A673 (cell line): Measurements from ENCODE around the gene ANKEF1. TPM values are rescaled to one million over a fixed set of nuclear protein-coding genes. Genes with fewer than 3 reads are reported as not detected.

Experiments used
- BruUV-seq: library from RNA; stranded (reverse); fragments of 400-500 nt; replicated peaks from 2 replicates; lab custom pipeline; 2021; lab: Mats Ljungman, UMichigan
- CTCF ChIA-PET: fragments of 300-600 bp; sonication (Branson Sonifier 250); formaldehyde crosslinking; loops from one replicate; lab custom pipeline; 2022; ENCODE audit warnings: antibody characterized with exemption; lab: Charles Lee
- POLR2A ChIA-PET: fragments of 300-600 bp; sonication (Branson Sonifier 250); formaldehyde crosslinking; loops from one replicate; lab custom pipeline; 2022; ENCODE audit warnings: antibody characterized with exemption; ENCODE audit not compliant: low non-redundant PET; lab: Charles Lee
- DNase-seq: peaks from one replicate; pipeline ENCODE4 v3.0.0-alpha.2; 2015; ENCODE audit warnings: low spot score
- H3K27ac ChIP-seq: fragments of 200-600 bp; sonication (generic); 2 replicates; pipeline ENCODE4 v1.5.1; 2016; ENCODE audit warnings: mixed run types, low read depth, mild to moderate bottlenecking, mixed read lengths, antibody characterized with exemption, low read length; ENCODE audit not compliant: poor library complexity, severe bottlenecking
- H3K27me3 ChIP-seq: fragments of 200-600 bp; sonication (generic); replicated peaks from 2 replicates; pipeline ENCODE4 v1.6.1; 2017; ENCODE audit warnings: mixed run types, low read depth, mild to moderate bottlenecking, mixed read lengths, antibody characterized with exemption, low read length; ENCODE audit not compliant: insufficient read depth, poor library complexity
- H3K36me3 ChIP-seq: fragments of 200-600 bp; sonication (generic); 2 replicates; pipeline ENCODE4 v1.6.1; 2016; ENCODE audit warnings: mixed run types, mild to moderate bottlenecking, mixed read lengths, antibody characterized with exemption, low read length; ENCODE audit not compliant: insufficient read depth, poor library complexity, severe bottlenecking
- H3K4me1 ChIP-seq: fragments of 200-600 bp; sonication (generic); 2 replicates; pipeline ENCODE4 v1.6.1; 2017; ENCODE audit warnings: mixed run types, mild to moderate bottlenecking, mixed read lengths, antibody characterized with exemption, low read length; ENCODE audit not compliant: insufficient read depth, poor library complexity, severe bottlenecking
- H3K4me3 ChIP-seq: fragments of 200-600 bp; sonication (generic); 2 replicates; pipeline ENCODE4 v1.5.1; 2016; ENCODE audit warnings: low read depth, mixed run types, mild to moderate bottlenecking, mixed read lengths, low read length; ENCODE audit not compliant: poor library complexity, severe bottlenecking
- H3K9me3 ChIP-seq: fragments of 200-600 bp; sonication (generic); 2 replicates; pipeline ENCODE4 v1.6.1; 2016; ENCODE audit warnings: mixed run types, low read depth, mild to moderate bottlenecking, mixed read lengths, antibody characterized with exemption, low read length; ENCODE audit not compliant: poor library complexity, severe bottlenecking
- EZH2 ChIP-seq: fragments of 200-600 bp; sonication (generic); IDR thresholded peaks from 2 replicates; pipeline ENCODE4 v1.6.1; 2017; ENCODE audit warnings: borderline replicate concordance, low read depth, mild to moderate bottlenecking, mixed read lengths, antibody characterized with exemption, low read length; ENCODE audit not compliant: poor library complexity, severe bottlenecking
- intact Hi-C: fragments of 100-400 bp; cut with micrococcal nuclease; formaldehyde crosslinking; loops from one replicate; pipeline ENCODE4 v1.10.0; 2022; ENCODE audit not compliant: unreplicated experiment
- total RNA-seq: library from RNA; stranded (reverse); gene quantifications from 2 replicates; pipeline ENCODE4 v1.2.3, GENCODE V29; 2021
- TF ChIP-seq, protein P1 (sequence below): fragments of 300-800, 200-600 bp; sonication (generic); conservative IDR thresholded peaks from 2 replicates; pipeline ENCODE4 v1.5.1; 2017; ENCODE audit warnings: low read depth, mild to moderate bottlenecking, antibody characterized with exemption, low read length, moderate library complexity, mixed read lengths

The ANKEF1 gene
- total RNA-seq, 1 experiment from 2014 or later = 1.3 TPM

DNA sequence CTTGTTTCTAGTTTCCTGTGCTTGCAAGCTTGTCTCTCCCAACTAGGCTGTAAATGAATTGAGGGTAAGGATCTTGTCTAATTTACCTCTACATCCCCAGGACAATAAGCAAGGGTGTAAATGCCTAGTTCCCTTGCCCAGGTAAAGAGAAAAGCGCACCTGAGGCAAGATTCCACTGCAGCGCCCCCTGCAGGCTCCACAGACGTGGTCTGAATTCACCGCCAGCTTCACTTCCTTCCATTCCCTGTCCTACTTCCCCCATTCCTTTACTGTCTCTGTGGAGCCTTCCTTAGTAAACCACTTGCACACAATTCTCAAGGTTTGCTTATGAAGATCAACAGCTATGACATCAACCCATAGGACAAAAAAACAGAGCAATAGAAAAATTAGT is 42.3 kb downstream of the ANKEF1 start:
- ChIA-PET POLR2A (no interaction called here), CTCF (interaction anchor here (1.2 kb wide), 1 partner anchor 13 kb away, joined by 3 read pairs; no protein-coding TSS in a partner anchor)
- no TSS peak for BruUV-seq
- Histone ChIP-seq H3K27me3 (no peaks in the 10 kb centered on the region), H3K4me3 (no peak overlapping the region), H3K9me3 (no peaks in the 10 kb centered on the region), H3K27ac (no peak overlapping the region), H3K4me1 (peaks cover 9% of the 10 kb centered on the region), H3K36me3 (no peaks in the 10 kb centered on the region)
- DNase-seq = no peak
- no peak for TF ChIP-seq EZH2
- TF ChIP-seq, protein P1, sequence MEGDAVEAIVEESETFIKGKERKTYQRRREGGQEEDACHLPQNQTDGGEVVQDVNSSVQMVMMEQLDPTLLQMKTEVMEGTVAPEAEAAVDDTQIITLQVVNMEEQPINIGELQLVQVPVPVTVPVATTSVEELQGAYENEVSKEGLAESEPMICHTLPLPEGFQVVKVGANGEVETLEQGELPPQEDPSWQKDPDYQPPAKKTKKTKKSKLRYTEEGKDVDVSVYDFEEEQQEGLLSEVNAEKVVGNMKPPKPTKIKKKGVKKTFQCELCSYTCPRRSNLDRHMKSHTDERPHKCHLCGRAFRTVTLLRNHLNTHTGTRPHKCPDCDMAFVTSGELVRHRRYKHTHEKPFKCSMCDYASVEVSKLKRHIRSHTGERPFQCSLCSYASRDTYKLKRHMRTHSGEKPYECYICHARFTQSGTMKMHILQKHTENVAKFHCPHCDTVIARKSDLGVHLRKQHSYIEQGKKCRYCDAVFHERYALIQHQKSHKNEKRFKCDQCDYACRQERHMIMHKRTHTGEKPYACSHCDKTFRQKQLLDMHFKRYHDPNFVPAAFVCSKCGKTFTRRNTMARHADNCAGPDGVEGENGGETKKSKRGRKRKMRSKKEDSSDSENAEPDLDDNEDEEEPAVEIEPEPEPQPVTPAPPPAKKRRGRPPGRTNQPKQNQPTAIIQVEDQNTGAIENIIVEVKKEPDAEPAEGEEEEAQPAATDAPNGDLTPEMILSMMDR = peak; percentile 58
- intact Hi-C loops = no loop called here

DNA sequence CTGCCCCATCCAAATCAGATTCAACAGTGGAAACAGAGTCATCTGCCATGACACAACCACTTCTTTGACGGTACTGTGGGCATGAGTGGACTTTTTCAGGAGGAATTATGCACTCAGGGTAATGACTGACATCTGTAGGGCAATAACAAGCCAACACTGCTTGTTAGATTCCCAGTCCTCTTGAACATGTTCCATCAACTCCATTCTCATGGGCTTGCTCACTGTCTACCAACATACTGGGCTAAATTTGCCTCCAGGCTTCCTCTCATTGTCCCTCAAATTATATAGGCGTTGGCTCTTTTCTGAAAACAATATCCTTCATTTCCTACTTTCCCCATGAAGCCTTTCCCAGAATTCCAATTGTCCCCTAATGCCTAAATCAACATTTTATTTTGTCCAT is 43.1 kb downstream of the ANKEF1 start:
- no peak overlapping the region for H3K4me3 ChIP-seq
- intact Hi-C loops = no loop called here
- CTCF ChIA-PET = no interaction called here
- no peak overlapping the region for H3K27ac ChIP-seq
- H3K9me3 ChIP-seq = no peaks in the 10 kb centered on the region
- H3K4me1 ChIP-seq = peaks cover 9% of the 10 kb centered on the region
- TF ChIP-seq, protein P1 = no peak
- TF ChIP-seq EZH2 = no peak
- no TSS peak for BruUV-seq
- POLR2A ChIA-PET = no interaction called here
- DNase-seq = no peak
- H3K27me3 ChIP-seq = no peaks in the 10 kb centered on the region
- no peaks in the 10 kb centered on the region for H3K36me3 ChIP-seq

DNA sequence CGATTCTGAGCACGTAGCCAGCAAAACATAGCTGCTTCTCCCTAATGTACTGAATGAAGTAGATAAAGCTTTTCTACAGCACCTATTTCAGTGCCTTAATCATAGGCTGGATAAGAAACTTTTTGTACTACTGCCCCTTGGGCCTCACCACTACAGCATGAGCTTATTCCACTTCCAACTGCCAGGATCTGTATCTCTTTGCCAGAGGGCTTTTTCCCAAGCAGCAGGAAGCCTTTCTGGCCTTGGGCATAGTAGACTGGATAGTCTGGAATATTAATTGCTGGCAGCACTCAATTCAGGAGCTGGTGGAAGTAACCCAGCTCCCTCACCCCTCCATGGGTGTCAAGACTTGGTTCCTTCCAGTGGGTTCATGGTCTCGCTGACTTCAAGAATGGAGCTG is 43.6 kb downstream of the ANKEF1 start:
- H3K4me3 ChIP-seq = no peak overlapping the region
- H3K27me3 ChIP-seq = no peaks in the 10 kb centered on the region
- BruUV-seq = no TSS peak
- no peak overlapping the region for H3K27ac ChIP-seq
- no peak for TF ChIP-seq EZH2
- TF ChIP-seq, protein P1 = no peak
- intact Hi-C loops = no loop called here
- CTCF ChIA-PET = no interaction called here
- H3K9me3 ChIP-seq = no peaks in the 10 kb centered on the region
- peaks cover 9% of the 10 kb centered on the region for H3K4me1 ChIP-seq
- no peak for DNase-seq
- H3K36me3 ChIP-seq = no peaks in the 10 kb centered on the region
- POLR2A ChIA-PET = no interaction called here
